B cell (primary cell): ENCODE results near the gene TMEM94. TPM values are rescaled to one million over a fixed set of nuclear protein-coding genes. Genes with fewer than 3 reads are reported as not detected.

Experiments
- ATAC-seq: fragments of 200-7000 bp; cut with Tn5 transposase; one replicate; pipeline ENCODE4 v1.10.0; 2021; ENCODE audit warnings: low read depth, mild to moderate bottlenecking, moderate number of reproducible peaks, moderate library complexity
- CTCF ChIA-PET: fragments of 350-600 bp; sonication (Branson Sonifier 250); formaldehyde crosslinking; loops from one replicate; lab custom pipeline; 2021; ENCODE audit warnings: antibody characterized with exemption, inconsistent platforms; lab: Charles Lee
- POLR2A ChIA-PET: fragments of 350-600 bp; sonication (Branson Sonifier 250); formaldehyde crosslinking; loops from one replicate; lab custom pipeline; 2021; ENCODE audit warnings: antibody characterized with exemption; lab: Charles Lee
- DNase-seq: peaks from one replicate; pipeline ENCODE4 v3.0.0; 2013
- H2AFZ ChIP-seq: 2 replicates; pipeline ENCODE4 v1.6.1; 2012; ENCODE audit warnings: mild to moderate bottlenecking, low read depth, low read length; ENCODE audit not compliant: insufficient read depth, poor library complexity, severe bottlenecking
- H3K27ac ChIP-seq, 2 donors: 1 replicate in 1 of 2; 2 replicates in 1 of 2; pipeline ENCODE4 v1.5.1; 2012 to 2013; ENCODE audit warnings: low read length in 2 of 2, mild to moderate bottlenecking in 2 of 2, moderate library complexity in 1 of 2
- H3K27me3 ChIP-seq, 4 experiments: fragments of 200-600 bp in 1 of 4; sonication (generic) in 1 of 4; replicated peaks in 1 of 4; 1 replicate in 2 of 4; 2 replicates in 2 of 4; pipeline versions ENCODE4 v1.6.1 to v1.7.0; 2013 to 2016; ENCODE audit warnings: low read length in 3 of 4, mild to moderate bottlenecking in 2 of 4, mixed read lengths in 1 of 4, moderate library complexity in 1 of 4; ENCODE audit not compliant: insufficient read depth in 4 of 4, control insufficient read depth in 3 of 4; ENCODE audit errors: control extremely low read depth in 1 of 4
- H3K36me3 ChIP-seq, 2 experiments: replicated peaks in 1 of 2; 1 replicate in 1 of 2; 2 replicates in 1 of 2; pipeline versions ENCODE4 v1.6.1 to v1.7.1; 2013; ENCODE audit warnings: low read length in 1 of 2; ENCODE audit not compliant: insufficient read depth in 2 of 2, control insufficient read depth in 1 of 2; ENCODE audit errors: control extremely low read depth in 1 of 2, extremely low read depth in 1 of 2
- H3K4me1 ChIP-seq, 2 donors: fragments of 200-600 bp in 1 of 2; sonication (generic) in 1 of 2; 1 replicate in 1 of 2; 2 replicates in 1 of 2; pipeline versions ENCODE4 v1.5.1 to v1.6.1; 2013 to 2017; ENCODE audit warnings: low read length in 2 of 2; ENCODE audit not compliant: control insufficient read depth in 2 of 2, insufficient read depth in 2 of 2
- H3K4me2 ChIP-seq: replicated peaks from 2 replicates; pipeline ENCODE3; 2012; ENCODE audit warnings: mild to moderate bottlenecking, low read depth, low read length; ENCODE audit not compliant: poor library complexity, severe bottlenecking
- H3K4me3 ChIP-seq, 5 experiments: fragments of 200-600 bp in 1 of 5; sonication (generic) in 1 of 5; 1 replicate in 3 of 5; 2 replicates in 2 of 5; pipeline versions ENCODE4 v1.5.1 to v1.7.0; 2011 to 2016; ENCODE audit warnings: low read length in 4 of 5, mild to moderate bottlenecking in 4 of 5, low read depth in 2 of 5, control low read depth in 1 of 5, moderate library complexity in 1 of 5; ENCODE audit not compliant: insufficient read depth in 1 of 5; ENCODE audit errors: control extremely low read depth in 1 of 5, extremely low read depth in 1 of 5
- H3K79me2 ChIP-seq: fragments of 200-600 bp; sonication (generic); one replicate; pipeline ENCODE4 v1.6.0; 2016; ENCODE audit warnings: low read length; ENCODE audit not compliant: control insufficient read depth, insufficient read depth
- H3K9ac ChIP-seq: fragments of 200-600 bp; sonication (generic); 2 replicates; pipeline ENCODE4 v1.6.1; 2017; ENCODE audit warnings: mild to moderate bottlenecking, low read length, moderate library complexity
- H3K9me3 ChIP-seq, 3 donors: one replicate each; pipeline versions ENCODE4 v1.6.1 to v1.7.1; 2013; ENCODE audit warnings: low read length in 2 of 3; ENCODE audit not compliant: control insufficient read depth in 2 of 3, insufficient read depth in 1 of 3; ENCODE audit errors: control extremely low read depth in 1 of 3
- H4K20me1 ChIP-seq: 2 replicates; pipeline ENCODE4 v1.6.0; 2012; ENCODE audit warnings: mild to moderate bottlenecking, low read length; ENCODE audit not compliant: insufficient read depth, control insufficient read depth, poor library complexity, severe bottlenecking
- H3K27ac Mint-ChIP-seq: one replicate; pipeline ENCODE4 v1.8.0; 2021; ENCODE audit warnings: mixed read lengths
- H3K27me3 Mint-ChIP-seq: one replicate; pipeline ENCODE4 v1.8.0; 2021; ENCODE audit warnings: mixed read lengths
- H3K4me1 Mint-ChIP-seq: one replicate; pipeline ENCODE4 v1.8.0; 2021; ENCODE audit warnings: mixed read lengths
- H3K4me3 Mint-ChIP-seq: one replicate; pipeline ENCODE4 v1.8.0; 2021; ENCODE audit warnings: mixed read lengths
- H3K9me3 Mint-ChIP-seq: one replicate; pipeline ENCODE4 v1.8.0; 2022; ENCODE audit warnings: mixed read lengths; ENCODE audit not compliant: insufficient read depth
- CTCF ChIP-seq: fragments of 200-600 bp; IDR thresholded peaks from one replicate; pipeline ENCODE4 v1.8.0; 2022; ENCODE audit warnings: antibody characterized with exemption, mild to moderate bottlenecking
- EZH2 ChIP-seq: IDR thresholded peaks from 2 replicates; pipeline ENCODE4 v1.6.1; 2012; ENCODE audit warnings: borderline replicate concordance, low read depth, mild to moderate bottlenecking, moderate library complexity, low read length; ENCODE audit not compliant: insufficient read depth, poor library complexity, severe bottlenecking
- WGBS: methylation state at CpG from one replicate; pipeline ENCODE4 v1.1.5; 2013; ENCODE audit warnings: missing lambda C conversion rate; ENCODE audit not compliant: insufficient coverage; 5-methylcytosine and 5-hydroxymethylcytosine counted together
- intact Hi-C: fragments of 100-400 bp; cut with micrococcal nuclease; formaldehyde crosslinking; loops from one replicate; pipeline ENCODE4 v1.10.0; 2022
- polyA plus RNA-seq: library from polyadenylated mRNA; depleted of rRNA; stranded (reverse); fragments of >200 nt; gene quantifications from 2 replicates; pipeline ENCODE4 v1.2.3, GENCODE V29; 2012
- total RNA-seq, 2 donors: library from RNA; stranded (reverse); fragments of 120-200 nt in 1 of 2; gene quantifications; 1 replicate in 1 of 2; 2 replicates in 1 of 2; pipeline versions ENCODE4 v1.2.3 to v1.2.4, GENCODE V29; 2013 to 2022

Gene TMEM94
- total and polyA plus RNA-seq, 2 donors (not counting 1 experiment from before 2014, with no cell fraction given) = 139 to 158 TPM

- H3K4me2 ChIP-seq = no peak overlapping the region
- peaks cover 0 to 15% of the 10 kb centered on the region in 2 experiments for H3K36me3 ChIP-seq
- Mint-ChIP-seq H3K27ac (no peak overlapping the region), H3K27me3 (no peaks in the 10 kb centered on the region), H3K4me1 (no peaks in the 10 kb centered on the region), H3K4me3 (no peak overlapping the region), H3K9me3 (no peaks in the 10 kb centered on the region)
- no peaks in the 10 kb centered on the region for H4K20me1 ChIP-seq
- H3K9ac ChIP-seq = no peak overlapping the region
- no peak for ATAC-seq
- TF ChIP-seq EZH2 (no peak), CTCF (no peak)
- intact Hi-C loops = no loop called here
- peaks cover 0 to 7% of the 10 kb centered on the region in 2 donors for H3K4me1 ChIP-seq
- DNase-seq = no peak
- no peaks in the 10 kb centered on the region for H3K79me2 ChIP-seq
- no peaks in the 10 kb centered on the region for H3K9me3 ChIP-seq
- H3K27me3 ChIP-seq = no peaks in the 10 kb centered on the region
- WGBS = 95% methylated on average over 34 of the region's 40 CpGs
- ChIA-PET POLR2A (no interaction called here), CTCF (interaction anchor here (1.1 to 2.7 kb wide), 3 partner anchors 10 to 245 kb away, joined by 3 to 10 read pairs (median 6); partner anchors contain the start of gene TSEN54)
- H3K4me3 ChIP-seq = no peak overlapping the region
- no peak overlapping the region for H3K27ac ChIP-seq
- no peak overlapping the region for H2AFZ ChIP-seq
Observed at GRCh38 chr17:75502072-75502720, 45.8 kb downstream of the TMEM94 start.

- no peak for DNase-seq
- no peaks in the 10 kb centered on the region for H3K4me1 Mint-ChIP-seq
- Histone ChIP-seq H4K20me1 (no peaks in the 10 kb centered on the region), H2AFZ (no peak overlapping the region), H3K4me2 (no peak overlapping the region), H3K9ac (no peak overlapping the region), H3K36me3 (peaks cover 0 to 11% of the 10 kb centered on the region in 2 experiments), H3K4me3 (no peak overlapping the region), H3K4me1 (peaks cover 0 to 7% of the 10 kb centered on the region in 2 donors), H3K27me3 (no peaks in the 10 kb centered on the region), H3K27ac (no peak overlapping the region), H3K9me3 (no peaks in the 10 kb centered on the region), H3K79me2 (no peaks in the 10 kb centered on the region)
- intact Hi-C loops = no loop called here
- CTCF ChIA-PET = interaction anchor here (1.1 to 2.7 kb wide), 7 partner anchors 11 to 244 kb away, joined by 3 to 10 read pairs (median 4); partner anchors contain the start of genes LLGL2, TMEM94 and TSEN54
- H3K4me3 Mint-ChIP-seq = no peak overlapping the region
- POLR2A ChIA-PET = no interaction called here
- ATAC-seq = no peak
- no peaks in the 10 kb centered on the region for H3K27me3 Mint-ChIP-seq
- WGBS = 94% methylated on average over 24 of the region's 25 CpGs
- TF ChIP-seq CTCF (no peak), EZH2 (no peak)
- no peak overlapping the region for H3K27ac Mint-ChIP-seq
- H3K9me3 Mint-ChIP-seq = no peaks in the 10 kb centered on the region
Observed at GRCh38 chr17:75502721-75503329, 46.4 kb downstream of the TMEM94 start.
